ENCODE measurements around the gene LIMK2. TPM values are rescaled to one million over a fixed set of nuclear protein-coding genes. Genes with fewer than 3 reads are reported as not detected.
A peak's percentile ranks its signal among the peaks of the same experiment; 100 is the strongest.
"Not testable (repeated sequence)": the region's sequence is repeated elsewhere in the genome, so short reads cannot be mapped to it uniquely, and the experiment has no call there.

LIMK2 gene
- total RNA-seq, 1 experiment from 2014 or later = 42.8 TPM

DNA sequence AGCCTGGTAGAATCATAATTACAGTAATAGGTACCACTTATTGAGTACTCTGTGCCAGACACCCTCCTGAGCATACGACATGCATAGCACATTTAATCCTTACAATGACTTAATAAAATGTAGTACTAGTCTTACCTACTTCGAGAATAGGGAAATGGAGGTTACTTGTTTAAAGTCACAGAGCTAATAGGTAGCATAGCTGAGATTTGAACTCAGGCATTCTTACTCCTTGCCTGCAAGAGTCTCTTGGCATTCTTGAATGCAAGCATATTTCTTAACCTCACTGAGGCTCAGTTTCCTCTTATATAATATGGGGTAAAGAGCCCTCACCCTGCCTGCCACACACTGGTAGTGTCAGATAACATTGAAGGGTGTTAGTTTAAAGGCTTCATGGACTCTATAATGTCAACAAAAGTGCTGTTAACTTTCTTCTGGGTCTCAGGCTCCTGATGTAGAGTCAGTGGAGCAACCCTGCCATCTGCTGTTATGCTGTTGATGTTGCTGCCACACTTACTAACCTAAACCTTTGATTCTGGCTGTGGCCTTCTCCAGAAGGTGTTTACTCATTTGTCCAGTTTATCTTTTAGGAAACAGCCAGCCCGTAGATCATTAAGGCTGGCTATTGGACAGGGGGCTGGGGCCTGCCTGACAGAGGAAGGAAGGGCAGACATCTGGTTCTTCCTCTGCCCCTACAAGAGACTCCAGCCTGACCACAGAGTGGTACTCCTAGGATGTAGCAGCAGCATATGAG is 18.9 kb downstream of the LIMK2 start (continued):
- no peak for TF ChIP-seq ZNF532 (CRISPR knock-in tag; IDR thresholded peaks at IDR 0.05; ENCODE audit: borderline replicate concordance)
- no peak for TF ChIP-seq KAT7 (CRISPR knock-in tag; IDR thresholded peaks at IDR 0.05; ENCODE audit: borderline replicate concordance)
- no peak for TF ChIP-seq SMAD4 (CRISPR knock-in tag; IDR thresholded peaks at IDR 0.05)
- TF ChIP-seq ZNF425 (CRISPR knock-in tag; conservative IDR thresholded peaks at IDR 0.05) = no peak

DNA sequence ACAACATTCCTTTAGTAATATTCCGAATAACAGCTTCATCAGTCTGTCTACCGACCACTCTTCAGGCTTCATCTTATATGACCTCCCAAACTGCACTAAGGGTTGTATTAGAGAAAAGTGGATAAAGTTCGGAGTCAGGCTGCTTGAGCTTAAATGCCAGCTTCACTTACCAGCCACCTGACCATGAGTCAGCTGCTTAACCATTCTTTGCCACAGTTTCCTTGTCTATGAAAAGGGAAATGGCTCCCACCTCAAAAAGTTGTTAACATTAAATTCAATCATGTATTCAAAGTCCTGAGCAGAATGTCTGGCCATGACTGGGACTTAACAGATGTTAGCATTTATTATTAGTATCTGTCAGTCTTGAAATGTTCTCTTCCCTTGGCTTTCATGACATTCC is 20.9 kb downstream of the LIMK2 start:
- Mint-ChIP-seq H3K4me1 (peaks cover 13% of the 10 kb centered on the region), H3K27ac (no peak overlapping the region), H3K4me3 (no peak overlapping the region), H3K9me3 (no peaks in the 10 kb centered on the region), H3K27me3 (ENCODE audit: low read depth) (no peaks in the 10 kb centered on the region), H3K36me3 (no peaks in the 10 kb centered on the region)
- DNase-seq (ENCODE audit: low spot score) (no peak), ATAC-seq (no peak)
- CTCF ChIA-PET = interaction anchor here (0.7 to 1.2 kb wide), 2 partner anchors 21 to 40 kb away, joined by 3 to 5 read pairs; partner anchors contain the start of gene LIMK2
- POLR2A ChIA-PET = no interaction called here
- TF ChIP-seq NR1H2 (CRISPR knock-in tag; IDR thresholded peaks at IDR 0.05) = no peak
- TF ChIP-seq, protein P1, sequence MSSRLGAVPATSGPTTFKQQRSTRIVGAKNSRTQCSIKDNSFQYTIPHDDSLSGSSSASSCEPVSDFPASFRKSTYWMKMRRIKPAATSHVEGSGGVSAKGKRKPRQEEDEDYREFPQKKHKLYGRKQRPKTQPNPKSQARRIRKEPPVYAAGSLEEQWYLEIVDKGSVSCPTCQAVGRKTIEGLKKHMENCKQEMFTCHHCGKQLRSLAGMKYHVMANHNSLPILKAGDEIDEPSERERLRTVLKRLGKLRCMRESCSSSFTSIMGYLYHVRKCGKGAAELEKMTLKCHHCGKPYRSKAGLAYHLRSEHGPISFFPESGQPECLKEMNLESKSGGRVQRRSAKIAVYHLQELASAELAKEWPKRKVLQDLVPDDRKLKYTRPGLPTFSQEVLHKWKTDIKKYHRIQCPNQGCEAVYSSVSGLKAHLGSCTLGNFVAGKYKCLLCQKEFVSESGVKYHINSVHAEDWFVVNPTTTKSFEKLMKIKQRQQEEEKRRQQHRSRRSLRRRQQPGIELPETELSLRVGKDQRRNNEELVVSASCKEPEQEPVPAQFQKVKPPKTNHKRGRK (CRISPR knock-in tag; IDR thresholded peaks at IDR 0.05; ENCODE audit: borderline replicate concordance) = no peak
- TF ChIP-seq IRF1 (CRISPR knock-in tag; IDR thresholded peaks at IDR 0.05) = no peak
- TF ChIP-seq NFYB (CRISPR knock-in tag; conservative IDR thresholded peaks at IDR 0.05; ENCODE audit: low read depth) = no peak
- no peak for TF ChIP-seq JUN (CRISPR knock-in tag; IDR thresholded peaks at IDR 0.05)

GRCh38 chr22:31235081-31235480 is 23.0 kb downstream of the LIMK2 start:
- Mint-ChIP-seq H3K4me3 (no peak overlapping the region), H3K27ac (peak overlapping the region; percentile 85; the same call in 1 of the 2 replicates), H3K27me3 (ENCODE audit: low read depth) (no peaks in the 10 kb centered on the region), H3K36me3 (no peaks in the 10 kb centered on the region), H3K4me1 (peaks cover under 1% of the 10 kb centered on the region), H3K9me3 (no peaks in the 10 kb centered on the region)
- no peak for DNase-seq (ENCODE audit: low spot score)
- no peak for ATAC-seq
- CTCF ChIA-PET = interaction anchor here (2.0 kb wide), 1 partner anchor 38 kb away, joined by 6 read pairs; no protein-coding TSS in a partner anchor
- POLR2A ChIA-PET = no interaction called here
- TF ChIP-seq ELF4 (CRISPR knock-in tag; IDR thresholded peaks at IDR 0.05; ENCODE audit: low read depth) = no peak
- no peak for TF ChIP-seq ZNF263 (CRISPR knock-in tag; IDR thresholded peaks at IDR 0.05; ENCODE audit: low read depth)
- no peak for TF ChIP-seq TP53 (CRISPR knock-in tag; IDR thresholded peaks at IDR 0.05)
- no peak for TF ChIP-seq GABPB1 (CRISPR knock-in tag; IDR thresholded peaks at IDR 0.05)
- TF ChIP-seq, protein P1 (CRISPR knock-in tag; IDR thresholded peaks at IDR 0.05; ENCODE audit: borderline replicate concordance) = no peak
- TF ChIP-seq ZNF423 (CRISPR knock-in tag; IDR thresholded peaks at IDR 0.05) = no peak

GRCh38 chr22:31236044-31236443 is 23.9 kb downstream of the LIMK2 start:
- POLR2A ChIA-PET; H3K27me3 Mint-ChIP-seq (ENCODE audit: low read depth); H3K36me3 Mint-ChIP-seq; ATAC-seq; DNase-seq (ENCODE audit: low spot score); H3K4me1 Mint-ChIP-seq; H3K27ac Mint-ChIP-seq; H3K4me3 Mint-ChIP-seq; H3K9me3 Mint-ChIP-seq: not testable (repeated sequence)
- CTCF ChIA-PET = interaction anchor here (1.0 to 2.0 kb wide), 2 partner anchors 35 to 37 kb away, joined by 4 to 6 read pairs; no protein-coding TSS in a partner anchor
